T-helper 2 cell treated with Interferon-gamma antibody and Interleukin-4, amounts not matched to agents 5 μg/mL and 100 μg/mL, for 36 hours (primary cell): Measurements from ENCODE around the gene EDN2.

Source experiments
- DNase-seq: peaks from one replicate; pipeline ENCODE4 v3.0.0; 2021; ENCODE audit warnings: low spot score
- H3K27ac Mint-ChIP-seq: one replicate; pipeline ENCODE4 v1.8.0; 2021; ENCODE audit warnings: mild to moderate bottlenecking, mixed read lengths
- H3K27me3 Mint-ChIP-seq: one replicate; pipeline ENCODE4 v1.8.0; 2021; ENCODE audit warnings: low read depth, mixed read lengths
- H3K36me3 Mint-ChIP-seq: one replicate; pipeline ENCODE4 v1.8.0; 2021; ENCODE audit warnings: low read depth, mixed read lengths
- H3K4me1 Mint-ChIP-seq: one replicate; pipeline ENCODE4 v1.8.0; 2021; ENCODE audit warnings: low read depth, mixed read lengths
- H3K4me3 Mint-ChIP-seq: one replicate; pipeline ENCODE4 v1.8.0; 2022; ENCODE audit warnings: mild to moderate bottlenecking, moderate library complexity, mixed read lengths
- H3K9me3 Mint-ChIP-seq: one replicate; pipeline ENCODE4 v1.8.0; 2021; ENCODE audit warnings: mixed read lengths

EDN2 gene

GRCh38 chr1:41523949-41524675 lies 39.6 kb upstream of the EDN2 start:
- H3K4me1 Mint-ChIP-seq: no peaks in the 10 kb centered on the region
- peaks cover 3% of the 10 kb centered on the region for H3K36me3 Mint-ChIP-seq
- no peak overlapping the region for H3K27ac Mint-ChIP-seq
- H3K4me3 Mint-ChIP-seq: no peak overlapping the region
- no peaks in the 10 kb centered on the region for H3K27me3 Mint-ChIP-seq
- DNase-seq: no peak
- H3K9me3 Mint-ChIP-seq: no peaks in the 10 kb centered on the region

GRCh38 chr1:41523071-41523470 lies 38.6 kb upstream of the EDN2 start:
- peaks cover 4% of the 10 kb centered on the region for H3K36me3 Mint-ChIP-seq
- no peak overlapping the region for H3K27ac Mint-ChIP-seq
- no peak for DNase-seq
- no peaks in the 10 kb centered on the region for H3K27me3 Mint-ChIP-seq
- no peaks in the 10 kb centered on the region for H3K4me1 Mint-ChIP-seq
- no peak overlapping the region for H3K4me3 Mint-ChIP-seq
- no peaks in the 10 kb centered on the region for H3K9me3 Mint-ChIP-seq

GRCh38 chr1:41521766-41522165 lies 37.3 kb upstream of the EDN2 start:
- Mint-ChIP-seq H3K27me3 (no peaks in the 10 kb centered on the region), H3K9me3 (no peaks in the 10 kb centered on the region), H3K27ac (no peak overlapping the region), H3K4me3 (no peak overlapping the region), H3K36me3 (peaks cover 10% of the 10 kb centered on the region), H3K4me1 (no peaks in the 10 kb centered on the region)
- DNase-seq: no peak

GRCh38 chr1:41520951-41521752 lies 36.7 kb upstream of the EDN2 start:
- H3K4me1 Mint-ChIP-seq: no peaks in the 10 kb centered on the region
- H3K36me3 Mint-ChIP-seq: peaks cover 10% of the 10 kb centered on the region
- no peaks in the 10 kb centered on the region for H3K27me3 Mint-ChIP-seq
- no peak for DNase-seq
- H3K27ac Mint-ChIP-seq: no peak overlapping the region
- no peaks in the 10 kb centered on the region for H3K9me3 Mint-ChIP-seq
- H3K4me3 Mint-ChIP-seq: no peak overlapping the region

GRCh38 chr1:41519667-41520066 lies 35.2 kb upstream of the EDN2 start:
- no peaks in the 10 kb centered on the region for H3K9me3 Mint-ChIP-seq
- no peaks in the 10 kb centered on the region for H3K27me3 Mint-ChIP-seq
- no peak overlapping the region for H3K27ac Mint-ChIP-seq
- no peak overlapping the region for H3K4me3 Mint-ChIP-seq
- peaks cover 10% of the 10 kb centered on the region for H3K36me3 Mint-ChIP-seq
- DNase-seq: no peak
- H3K4me1 Mint-ChIP-seq: no peaks in the 10 kb centered on the region

GRCh38 chr1:41518471-41518870 lies 34.0 kb upstream of the EDN2 start:
- no peak overlapping the region for H3K27ac Mint-ChIP-seq
- H3K9me3 Mint-ChIP-seq: no peaks in the 10 kb centered on the region
- peaks cover 12% of the 10 kb centered on the region for H3K36me3 Mint-ChIP-seq
- no peaks in the 10 kb centered on the region for H3K4me1 Mint-ChIP-seq
- H3K4me3 Mint-ChIP-seq: no peak overlapping the region
- no peak for DNase-seq
- H3K27me3 Mint-ChIP-seq: no peaks in the 10 kb centered on the region

- DNase-seq: no peak
- Mint-ChIP-seq H3K36me3 (peaks cover 14% of the 10 kb centered on the region), H3K27ac (no peak overlapping the region), H3K9me3 (no peaks in the 10 kb centered on the region), H3K4me3 (no peak overlapping the region), H3K4me1 (no peaks in the 10 kb centered on the region), H3K27me3 (no peaks in the 10 kb centered on the region)
These were observed 32.6 kb upstream of the EDN2 start for GRCh38 chr1:41517062-41517438.

GRCh38 chr1:41516168-41517061 lies 31.9 kb upstream of the EDN2 start:
- Mint-ChIP-seq H3K27ac (no peak overlapping the region), H3K4me1 (no peaks in the 10 kb centered on the region), H3K9me3 (no peaks in the 10 kb centered on the region), H3K36me3 (peaks cover 20% of the 10 kb centered on the region), H3K27me3 (no peaks in the 10 kb centered on the region), H3K4me3 (no peak overlapping the region)
- DNase-seq: peak; percentile 59

- no peak overlapping the region for H3K27ac Mint-ChIP-seq
- no peaks in the 10 kb centered on the region for H3K9me3 Mint-ChIP-seq
- no peak for DNase-seq
- peaks cover 25% of the 10 kb centered on the region for H3K36me3 Mint-ChIP-seq
- H3K27me3 Mint-ChIP-seq: no peaks in the 10 kb centered on the region
- H3K4me1 Mint-ChIP-seq: no peaks in the 10 kb centered on the region
- H3K4me3 Mint-ChIP-seq: no peak overlapping the region
These were observed 31.3 kb upstream of the EDN2 start for GRCh38 chr1:41515778-41516167.

GRCh38 chr1:41515131-41515678 lies 30.7 kb upstream of the EDN2 start:
- Mint-ChIP-seq H3K9me3 (no peaks in the 10 kb centered on the region), H3K36me3 (peaks cover 25% of the 10 kb centered on the region), H3K4me3 (no peak overlapping the region), H3K27me3 (no peaks in the 10 kb centered on the region), H3K4me1 (no peaks in the 10 kb centered on the region), H3K27ac (no peak overlapping the region)
- DNase-seq: no peak

- H3K4me3 Mint-ChIP-seq: no peak overlapping the region
- H3K9me3 Mint-ChIP-seq: no peaks in the 10 kb centered on the region
- no peaks in the 10 kb centered on the region for H3K4me1 Mint-ChIP-seq
- H3K27me3 Mint-ChIP-seq: no peaks in the 10 kb centered on the region
- DNase-seq: no peak
- H3K36me3 Mint-ChIP-seq: peaks cover 29% of the 10 kb centered on the region
- H3K27ac Mint-ChIP-seq: no peak overlapping the region
These were observed 29.9 kb upstream of the EDN2 start for GRCh38 chr1:41514381-41514780.

GRCh38 chr1:41513383-41513735 lies 28.9 kb upstream of the EDN2 start:
- Mint-ChIP-seq H3K36me3 (peaks cover 29% of the 10 kb centered on the region), H3K27me3 (no peaks in the 10 kb centered on the region), H3K4me3 (no peak overlapping the region), H3K9me3 (no peaks in the 10 kb centered on the region), H3K27ac (no peak overlapping the region), H3K4me1 (no peaks in the 10 kb centered on the region)
- DNase-seq: no peak

- Mint-ChIP-seq H3K27me3 (no peaks in the 10 kb centered on the region), H3K27ac (no peak overlapping the region)
- no peak for DNase-seq
These were observed 28.4 kb upstream of the EDN2 start for GRCh38 chr1:41512701-41513382.

More at GRCh38 chr1:41512701-41513382, 28.4 kb upstream of the EDN2 start:
- Mint-ChIP-seq H3K9me3 (no peaks in the 10 kb centered on the region), H3K4me1 (no peaks in the 10 kb centered on the region), H3K4me3 (no peak overlapping the region), H3K36me3 (peaks cover 25% of the 10 kb centered on the region)
